GM19193 (cell line): ENCODE data around the gene GAS2.

ENCODE experiments used
- POLR2A ChIP-seq: IDR thresholded peaks from 4 replicates; pipeline ENCODE4 v1.6.1; 2011; ENCODE audit not compliant: insufficient read depth, insufficient read length; ENCODE audit errors: extremely low read depth

The GAS2 gene

GRCh38 chr11:22703040-22703439 lies 36.6 kb downstream of the GAS2 start:
- no peak for TF ChIP-seq POLR2A

GRCh38 chr11:22703591-22703990 lies 37.2 kb downstream of the GAS2 start:
- TF ChIP-seq POLR2A = no peak

GRCh38 chr11:22707119-22707899 lies 40.9 kb downstream of the GAS2 start:
- TF ChIP-seq POLR2A = no peak

GRCh38 chr11:22711071-22711770 lies 44.8 kb downstream of the GAS2 start:
- TF ChIP-seq POLR2A = no peak

GRCh38 chr11:22711880-22712279 lies 45.5 kb downstream of the GAS2 start:
- TF ChIP-seq POLR2A = no peak

- TF ChIP-seq POLR2A = no peak
These were observed 46.9 kb downstream of the GAS2 start for GRCh38 chr11:22713336-22713735.

- TF ChIP-seq POLR2A = no peak
These were observed 49.6 kb downstream of the GAS2 start for GRCh38 chr11:22715971-22716370.

GRCh38 chr11:22720457-22720856 lies 54.0 kb downstream of the GAS2 start:
- TF ChIP-seq POLR2A = no peak

GRCh38 chr11:22723274-22723673 lies 56.9 kb downstream of the GAS2 start:
- no peak for TF ChIP-seq POLR2A

GRCh38 chr11:22725079-22725478 lies 58.7 kb downstream of the GAS2 start:
- no peak for TF ChIP-seq POLR2A

- TF ChIP-seq POLR2A = no peak
These were observed 62.4 kb downstream of the GAS2 start for GRCh38 chr11:22728600-22729389.

- TF ChIP-seq POLR2A = no peak
These were observed 63.9 kb downstream of the GAS2 start for GRCh38 chr11:22730319-22730718.

- TF ChIP-seq POLR2A = no peak
These were observed 66.2 kb downstream of the GAS2 start for GRCh38 chr11:22732588-22732987.

- TF ChIP-seq POLR2A = no peak
These were observed 67.3 kb downstream of the GAS2 start for GRCh38 chr11:22733475-22734248.
